ENCODE measurements around the gene FAM13B. TPM values are rescaled to one million over a fixed set of nuclear protein-coding genes. Genes with fewer than 3 reads are reported as not detected.

FAM13B gene
- polyA plus RNA-seq, 1 of the 3 experiments (the other 2 are of a cell fraction): 13.0 TPM

GRCh38 chr5:138011991-138012390, 20.9 kb downstream of the FAM13B start:
- no peak overlapping the region for H3K27ac ChIP-seq (ENCODE audit: low read depth in 2 of 2, low read length in 1 of 2)
- ChIA-PET POLR2A (no interaction called here), CTCF (interaction anchor here (0.6 to 1.3 kb wide), 3 partner anchors 13 to 372 kb away, joined by 3 to 5 read pairs (median 3); no protein-coding TSS in a partner anchor)
- H2AFZ ChIP-seq (ENCODE audit: low read depth): no peak overlapping the region
- H3K27me3 ChIP-seq (ENCODE audit: insufficient read depth): no peaks in the 10 kb centered on the region
- H3K9me3 ChIP-seq: no peaks in the 10 kb centered on the region
- peaks cover 16% of the 10 kb centered on the region for H4K20me1 ChIP-seq (ENCODE audit: insufficient read depth)
- H3K9me2 ChIP-seq: no peaks in the 10 kb centered on the region
- H3K4me3 ChIP-seq (ENCODE audit: low read depth in 2 of 2, low read length in 1 of 2): no peak overlapping the region
- H3K36me3 ChIP-seq (replicated peaks in 1 of 2; ENCODE audit: control insufficient read depth in 1 of 2, insufficient read depth in 2 of 2, low read length in 1 of 2): peaks cover 21 to 68% of the 10 kb centered on the region in 2 experiments
- no peak overlapping the region for H3K9ac ChIP-seq
- peaks cover 15% of the 10 kb centered on the region for H3F3A ChIP-seq (replicated peaks; ENCODE audit: insufficient read depth)
- no peak for DNase-seq
- TF ChIP-seq MAX (IDR thresholded peaks at IDR 0.05; ENCODE audit: low read depth): no peak
- TF ChIP-seq NFIC (IDR thresholded peaks at IDR 0.05; ENCODE audit: borderline replicate concordance): no peak
- no peaks in the 10 kb centered on the region for H3K4me1 ChIP-seq (ENCODE audit: control insufficient read depth in 1 of 2, insufficient read depth in 2 of 2, low read depth in 1 of 2, low read length in 1 of 2)
- H3K4me2 ChIP-seq: no peak overlapping the region
- peaks cover 50% of the 10 kb centered on the region for H3K79me2 ChIP-seq (ENCODE audit: insufficient read depth)

- H4K20me1 ChIP-seq (ENCODE audit: insufficient read depth): peaks cover 15% of the 10 kb centered on the region
- no peak overlapping the region for H2AFZ ChIP-seq (ENCODE audit: low read depth)
- H3K4me3 ChIP-seq (ENCODE audit: low read depth in 2 of 2, low read length in 1 of 2): no peak overlapping the region
- 66% methylated on average over 6 of the region's 6 CpGs for WGBS (ENCODE audit: low lambda C conversion rate)
- TF ChIP-seq CTCF (IDR thresholded peaks at IDR 0.05) (no peak), ZBTB33 (IDR thresholded peaks at IDR 0.05; ENCODE audit: borderline replicate concordance, low read depth) (no peak), FOSL2 (IDR thresholded peaks at IDR 0.05; ENCODE audit: borderline replicate concordance, low read depth) (0 out of 2 replicates have a peak, but pooled peaks have one; percentile 14), GATA2 (CRISPR knock-in tag; IDR thresholded peaks at IDR 0.05) (no peak), PBX3 (IDR thresholded peaks at IDR 0.05) (peak; percentile 66), SMC3 (IDR thresholded peaks at IDR 0.05; ENCODE audit: low read depth, low read length) (no peak), CHD2 (IDR thresholded peaks at IDR 0.05; ENCODE audit: low read length, partially characterized antibody) (no peak), MEF2A (IDR thresholded peaks at IDR 0.05; ENCODE audit: borderline replicate concordance, low read depth) (no peak), TAF1 (IDR thresholded peaks at IDR 0.05; ENCODE audit: borderline replicate concordance, low read depth, low read length) (no peak), MAX (IDR thresholded peaks at IDR 0.05; ENCODE audit: low read depth) (no peak), YY1 (IDR thresholded peaks at IDR 0.05; ENCODE audit: low read depth) (no peak), JUND (IDR thresholded peaks at IDR 0.05) (peak; percentile 23; the same call in 1 of the 2 replicates)
- H3K4me2 ChIP-seq: peak overlapping the region; percentile 3; the same call in 1 of the 2 replicates
- no peak overlapping the region for H3K9ac ChIP-seq
- H3K36me3 ChIP-seq (replicated peaks in 1 of 2; ENCODE audit: control insufficient read depth in 1 of 2, insufficient read depth in 2 of 2, low read length in 1 of 2): peaks cover 23 to 47% of the 10 kb centered on the region in 2 experiments
- H3K79me2 ChIP-seq (ENCODE audit: insufficient read depth): peaks cover 76% of the 10 kb centered on the region
- peak overlapping the region in 1 of 2 experiments; percentile 56; a peak in 2 of 4 replicates for H3K27ac ChIP-seq (ENCODE audit: low read depth in 2 of 2, low read length in 1 of 2)
- H3K9me3 ChIP-seq: no peaks in the 10 kb centered on the region
- peaks cover 22% of the 10 kb centered on the region for H3F3A ChIP-seq (replicated peaks; ENCODE audit: insufficient read depth)
- H3K27me3 ChIP-seq (ENCODE audit: insufficient read depth): no peaks in the 10 kb centered on the region
- no peaks in the 10 kb centered on the region for H3K9me2 ChIP-seq
- DNase-seq: no peak
- POLR2A ChIA-PET: no interaction called here
- H3K4me1 ChIP-seq (ENCODE audit: control insufficient read depth in 1 of 2, insufficient read depth in 2 of 2, low read depth in 1 of 2, low read length in 1 of 2): peaks cover 1 to 8% of the 10 kb centered on the region in 2 experiments; a peak in 3 of 4 replicates
- CTCF ChIA-PET: interaction anchor here (1.4 to 1.7 kb wide), 2 partner anchors 36 to 221 kb away, joined by 3 to 7 read pairs; no protein-coding TSS in a partner anchor
Observed at GRCh38 chr5:138000102-138000723, 32.7 kb downstream of the FAM13B start.

Measured in SK-N-SH (cell line).